Mesenchymal stem cell (in vitro differentiated cells and primary cell): ENCODE data around the gene BST2.

Experiments
- DNase-seq: peaks from one replicate; pipeline ENCODE4 v3.0.0-alpha.2; 2013
- H2AFZ ChIP-seq: one replicate; pipeline ENCODE4 v1.6.1; 2013; ENCODE audit warnings: low read depth, mild to moderate bottlenecking, control low read depth, inconsistent platforms, low read length, moderate library complexity
- H2AK5ac ChIP-seq: 2 replicates; pipeline ENCODE4 v1.6.1; 2013; ENCODE audit warnings: low read length, moderate library complexity, mild to moderate bottlenecking, inconsistent platforms; ENCODE audit not compliant: severe bottlenecking
- H2BK120ac ChIP-seq: one replicate; pipeline ENCODE4 v1.6.1; 2013; ENCODE audit warnings: low read depth, mild to moderate bottlenecking, inconsistent platforms, low read length, moderate library complexity
- H2BK12ac ChIP-seq, 2 experiments: one replicate each; pipeline ENCODE4 v1.6.1; 2013; ENCODE audit warnings: inconsistent platforms in 2 of 2, low read length in 2 of 2, mild to moderate bottlenecking in 2 of 2, moderate library complexity in 2 of 2, control low read depth in 1 of 2
- H2BK15ac ChIP-seq: one replicate; pipeline ENCODE4 v1.6.1; 2013; ENCODE audit warnings: mild to moderate bottlenecking, low read depth, inconsistent platforms; ENCODE audit not compliant: poor library complexity, severe bottlenecking
- H2BK5ac ChIP-seq: 2 replicates; pipeline ENCODE4 v1.6.1; 2013; ENCODE audit warnings: low read depth, mild to moderate bottlenecking, low read length, control low read depth, inconsistent platforms; ENCODE audit not compliant: poor library complexity, severe bottlenecking
- H3K14ac ChIP-seq, 2 experiments: one replicate each; pipeline ENCODE4 v1.6.1; 2013; ENCODE audit warnings: inconsistent platforms in 2 of 2, low read length in 2 of 2, control low read depth in 1 of 2, mild to moderate bottlenecking in 1 of 2, moderate library complexity in 1 of 2
- H3K18ac ChIP-seq, 2 experiments: one replicate each; pipeline ENCODE4 v1.6.1; 2013; ENCODE audit warnings: inconsistent platforms in 2 of 2, low read length in 2 of 2, control low read depth in 1 of 2, low read depth in 1 of 2, mild to moderate bottlenecking in 1 of 2
- H3K23ac ChIP-seq, 2 experiments: one replicate each; pipeline ENCODE4 v1.6.1; 2013; ENCODE audit warnings: inconsistent platforms in 2 of 2, low read length in 2 of 2, mild to moderate bottlenecking in 2 of 2, moderate library complexity in 2 of 2, control low read depth in 1 of 2
- H3K27ac ChIP-seq: 2 replicates; pipeline ENCODE4 v1.5.1; 2013; ENCODE audit warnings: mild to moderate bottlenecking, moderate library complexity, low read length, control low read depth, inconsistent platforms; ENCODE audit not compliant: poor library complexity, severe bottlenecking
- H3K27me3 ChIP-seq, 2 experiments: 2 replicates each; pipeline versions ENCODE4 v1.6.1 to v1.7.0; 2013; ENCODE audit warnings: low read length in 2 of 2, mild to moderate bottlenecking in 2 of 2, moderate library complexity in 2 of 2, control low read depth in 1 of 2, inconsistent platforms in 1 of 2; ENCODE audit not compliant: control insufficient read depth in 1 of 2, insufficient read depth in 1 of 2
- H3K36me3 ChIP-seq, 2 experiments: 2 replicates each; pipeline versions ENCODE4 v1.6.1 to v1.7.0; 2013; ENCODE audit warnings: low read length in 2 of 2, control low read depth in 1 of 2, inconsistent platforms in 1 of 2, low read depth in 1 of 2, mild to moderate bottlenecking in 1 of 2; ENCODE audit not compliant: insufficient read depth in 2 of 2, control insufficient read depth in 1 of 2
- H3K4ac ChIP-seq, 2 experiments: one replicate each; pipeline ENCODE4 v1.6.1; 2013; ENCODE audit warnings: inconsistent platforms in 2 of 2, low read length in 2 of 2, mild to moderate bottlenecking in 2 of 2, moderate library complexity in 2 of 2, control low read depth in 1 of 2, low read depth in 1 of 2
- H3K4me1 ChIP-seq: 2 replicates; pipeline ENCODE4 v1.6.1; 2013; ENCODE audit warnings: low read depth, low read length, control low read depth; ENCODE audit not compliant: control insufficient read depth, insufficient read depth
- H3K4me2 ChIP-seq: 2 replicates; pipeline ENCODE4 v1.6.1; 2013; ENCODE audit warnings: low read length, mild to moderate bottlenecking, inconsistent platforms; ENCODE audit not compliant: poor library complexity, severe bottlenecking
- H3K4me3 ChIP-seq, 2 experiments: 2 replicates each; pipeline versions ENCODE4 v1.5.1 to v1.7.0; 2013; ENCODE audit warnings: low read length in 2 of 2, mild to moderate bottlenecking in 2 of 2, control low read depth in 1 of 2, low read depth in 1 of 2; ENCODE audit not compliant: insufficient read depth in 1 of 2
- H3K79me1 ChIP-seq: replicated peaks from 2 replicates; pipeline ENCODE4 v1.6.1; 2013; ENCODE audit warnings: mild to moderate bottlenecking, control low read depth, low read length, inconsistent platforms; ENCODE audit not compliant: poor library complexity, severe bottlenecking
- H3K9ac ChIP-seq: 2 replicates; pipeline ENCODE4 v1.7.0; 2013; ENCODE audit warnings: mild to moderate bottlenecking, low read length, moderate library complexity
- H3K9me3 ChIP-seq: 2 replicates; pipeline ENCODE4 v1.7.0; 2013; ENCODE audit warnings: mild to moderate bottlenecking, low read length; ENCODE audit not compliant: control insufficient read depth
- H4K8ac ChIP-seq: one replicate; pipeline ENCODE4 v1.6.1; 2013; ENCODE audit warnings: inconsistent platforms, mild to moderate bottlenecking, low read length, moderate library complexity
- H4K91ac ChIP-seq: one replicate; pipeline ENCODE4 v1.6.1; 2013; ENCODE audit warnings: mild to moderate bottlenecking, low read length, inconsistent platforms
- WGBS: methylation state at CpG from one replicate; pipeline ENCODE4 v1.1.7; 2013; ENCODE audit warnings: mixed read lengths; 5-methylcytosine and 5-hydroxymethylcytosine counted together

Gene BST2

DNA sequence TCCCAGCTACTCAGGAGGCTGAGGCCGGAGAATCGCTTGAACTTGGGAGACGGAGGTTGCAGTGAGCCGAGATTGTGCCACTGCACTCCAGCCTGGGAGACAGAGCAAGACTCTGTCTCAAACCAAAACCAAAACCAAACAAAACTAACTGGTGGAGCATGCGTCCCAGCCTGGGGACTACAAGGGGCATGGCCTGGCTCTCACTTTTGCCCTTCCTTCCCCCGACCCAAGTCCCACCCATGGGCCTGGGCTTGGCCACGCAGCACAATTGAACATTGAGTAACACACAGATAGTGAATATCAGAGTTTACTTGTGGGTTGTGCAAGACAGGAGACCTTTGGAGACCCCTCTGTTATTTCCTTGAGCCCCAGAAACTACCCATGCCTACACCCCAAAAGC lies 29.8 kb upstream of the BST2 start:
- Histone ChIP-seq H2BK12ac (no peak overlapping the region), H3K4me2 (no peak overlapping the region)

DNA sequence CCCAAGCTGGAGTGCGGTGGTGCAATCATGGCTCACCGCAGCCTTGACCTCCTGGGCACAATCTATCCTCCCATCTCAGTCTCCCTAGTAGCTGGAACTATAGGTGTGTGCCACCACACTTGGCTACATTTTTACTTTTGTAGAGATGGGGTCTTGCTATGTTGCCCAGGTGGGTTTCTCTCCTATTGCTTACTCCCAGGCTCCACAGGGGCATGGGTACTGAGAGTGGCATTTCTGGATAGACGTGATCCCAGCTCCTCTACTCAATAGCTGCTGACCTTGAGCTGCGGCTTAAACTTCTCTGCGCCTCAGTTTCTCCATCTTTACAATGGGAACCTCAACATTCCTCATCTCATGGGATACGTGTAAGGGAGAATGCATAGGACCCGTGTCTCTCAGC lies 26.0 kb upstream of the BST2 start:
- DNase-seq, result no peak
- H3K4ac ChIP-seq, result no peak overlapping the region
- H3K14ac ChIP-seq, result no peak overlapping the region
- H3K9me3 ChIP-seq, result no peaks in the 10 kb centered on the region
- whole genome bisulfite sequencing, result 91% methylated on average over 6 of the region's 7 CpGs
- H3K27ac ChIP-seq, result no peak overlapping the region
- H3K4me2 ChIP-seq, result no peak overlapping the region
- no peaks in the 10 kb centered on the region for H3K36me3 ChIP-seq
- no peaks in the 10 kb centered on the region for H3K4me1 ChIP-seq
- no peak overlapping the region for H4K8ac ChIP-seq
- no peak overlapping the region for H3K23ac ChIP-seq
- H3K4me3 ChIP-seq, result no peak overlapping the region
- no peak overlapping the region for H2AFZ ChIP-seq
- H2AK5ac ChIP-seq, result no peak overlapping the region
- H2BK120ac ChIP-seq, result no peak overlapping the region
- H3K9ac ChIP-seq, result no peak overlapping the region
- no peak overlapping the region for H2BK15ac ChIP-seq
- no peak overlapping the region for H2BK12ac ChIP-seq
- H3K27me3 ChIP-seq, result no peaks in the 10 kb centered on the region
- no peak overlapping the region for H3K18ac ChIP-seq
- no peaks in the 10 kb centered on the region for H3K79me1 ChIP-seq
- H4K91ac ChIP-seq, result no peak overlapping the region
- no peak overlapping the region for H2BK5ac ChIP-seq

More for the DNA sequence above, 29.8 kb upstream of the BST2 start:
- H2BK15ac ChIP-seq, result no peak overlapping the region
- no peak overlapping the region for H3K9ac ChIP-seq
- H2BK5ac ChIP-seq, result no peak overlapping the region
- no peak overlapping the region for H2AFZ ChIP-seq
- H3K18ac ChIP-seq, result no peak overlapping the region
- H3K4ac ChIP-seq, result no peak overlapping the region
- H2AK5ac ChIP-seq, result no peak overlapping the region
- peaks cover 5% of the 10 kb centered on the region in 2 experiments for H3K27me3 ChIP-seq
- H3K4me3 ChIP-seq, result no peak overlapping the region
- H2BK120ac ChIP-seq, result no peak overlapping the region
- no peak overlapping the region for H4K8ac ChIP-seq
- H3K27ac ChIP-seq, result no peak overlapping the region
- no peak overlapping the region for H4K91ac ChIP-seq
- no peak overlapping the region for H3K14ac ChIP-seq
- no peaks in the 10 kb centered on the region for H3K9me3 ChIP-seq
- DNase-seq, result no peak
- no peaks in the 10 kb centered on the region for H3K36me3 ChIP-seq
- H3K79me1 ChIP-seq, result no peaks in the 10 kb centered on the region
- no peaks in the 10 kb centered on the region for H3K4me1 ChIP-seq
- no peak overlapping the region for H3K23ac ChIP-seq
- 96% methylated on average over 6 of the region's 7 CpGs for WGBS

DNA sequence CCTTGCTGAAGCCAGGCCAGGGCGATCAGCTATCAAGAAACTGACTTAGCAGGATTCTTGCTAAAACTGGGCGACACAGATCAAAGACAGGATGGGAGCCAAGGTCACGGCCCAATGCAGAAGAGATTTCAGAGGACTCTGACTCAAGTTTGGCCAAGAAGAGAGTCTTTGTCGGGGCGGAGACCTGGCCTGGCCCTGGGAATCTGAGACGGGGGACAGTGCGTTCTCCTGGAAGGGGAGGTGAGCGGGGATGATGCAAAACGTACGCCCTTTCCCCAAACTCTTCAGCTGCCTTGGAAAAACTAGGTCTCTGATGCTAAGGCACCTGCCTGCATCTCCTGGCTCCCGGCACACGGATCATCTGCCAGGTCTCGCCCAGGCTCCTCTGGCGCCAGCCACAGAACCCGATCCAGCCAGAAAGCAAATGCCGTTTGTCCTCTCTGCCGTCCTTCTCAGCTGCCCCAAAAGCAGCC lies 24.2 kb upstream of the BST2 start:
- Histone ChIP-seq H2BK120ac (no peak overlapping the region), H3K79me1 (no peaks in the 10 kb centered on the region), H3K27ac (no peak overlapping the region), H4K8ac (no peak overlapping the region), H2AFZ (no peak overlapping the region), H3K36me3 (peaks cover 0 to under 1% of the 10 kb centered on the region in 2 experiments), H2AK5ac (no peak overlapping the region), H3K9me3 (no peaks in the 10 kb centered on the region), H3K4me3 (no peak overlapping the region), H3K4me1 (peaks cover 6% of the 10 kb centered on the region), H3K23ac (no peak overlapping the region), H3K4me2 (no peak overlapping the region), H2BK15ac (no peak overlapping the region), H2BK5ac (no peak overlapping the region), H2BK12ac (no peak overlapping the region), H3K27me3 (no peaks in the 10 kb centered on the region), H3K14ac (no peak overlapping the region), H3K4ac (no peak overlapping the region), H3K18ac (no peak overlapping the region), H3K9ac (peak overlapping the region; percentile 15), H4K91ac (no peak overlapping the region)
- DNase-seq, result no peak
- 89% methylated on average over 17 of the region's 17 CpGs for WGBS

DNA sequence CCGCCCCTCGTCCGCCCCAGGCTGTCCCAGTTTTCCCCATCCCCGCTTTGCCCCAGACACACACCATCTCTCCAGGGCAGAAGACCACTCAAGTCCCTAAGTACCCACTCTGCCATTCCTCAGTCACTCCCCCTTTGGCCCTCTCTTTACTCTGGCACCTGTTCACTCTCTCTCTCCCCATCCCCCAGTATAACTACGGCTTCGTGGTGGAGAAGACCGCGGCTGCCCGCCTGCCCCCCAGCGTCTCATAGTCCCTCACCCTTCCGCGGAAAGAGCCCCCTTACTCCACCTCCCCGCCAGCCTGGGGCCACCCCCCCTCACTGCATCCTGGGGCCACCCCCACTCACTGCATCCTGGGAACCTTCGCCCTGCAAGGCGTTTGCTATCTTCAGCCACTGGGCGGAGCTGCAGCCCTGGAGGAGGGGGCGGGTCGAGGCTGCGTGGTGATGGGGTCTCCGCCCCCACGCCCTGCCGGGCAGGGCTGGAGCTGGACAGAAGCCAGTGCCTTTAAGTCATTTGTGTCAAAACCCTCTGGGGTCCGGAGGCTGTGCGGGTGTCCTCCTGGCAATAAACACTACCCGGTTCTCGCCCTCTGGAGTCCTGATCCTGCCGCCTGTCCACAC lies 19.4 kb upstream of the BST2 start:
- Histone ChIP-seq H3K36me3 (peaks cover 16 to 23% of the 10 kb centered on the region in 2 experiments), H3K9me3 (no peaks in the 10 kb centered on the region), H3K27ac (no peak overlapping the region), H2BK15ac (no peak overlapping the region), H3K79me1 (peaks cover 9% of the 10 kb centered on the region), H3K4me1 (peaks cover 16% of the 10 kb centered on the region), H2AFZ (no peak overlapping the region), H3K14ac (no peak overlapping the region), H3K18ac (peak overlapping the region in 1 of 2 experiments; percentile 24), H3K4me3 (no peak overlapping the region), H3K23ac (no peak overlapping the region), H3K4me2 (no peak overlapping the region), H4K8ac (no peak overlapping the region), H3K27me3 (no peaks in the 10 kb centered on the region), H2AK5ac (no peak overlapping the region), H3K9ac (no peak overlapping the region), H2BK12ac (peak overlapping the region in 1 of 2 experiments; percentile 23), H2BK5ac (no peak overlapping the region), H4K91ac (peak overlapping the region; percentile 78), H3K4ac (no peak overlapping the region), H2BK120ac (no peak overlapping the region)
- peak; percentile 66 for DNase-seq
- WGBS, result 13% methylated on average over 24 of the region's 27 CpGs
